Dermis blood vessel endothelial cell (primary cell): Measurements from ENCODE around the gene SLC9A9. TPM values are rescaled to one million over a fixed set of nuclear protein-coding genes. Genes with fewer than 3 reads are reported as not detected.

Source experiments
- DNase-seq: peaks from one replicate; pipeline ENCODE4 v3.0.0; 2010
- total RNA-seq: library from RNA; depleted of rRNA; stranded (reverse); fragments of >200 nt; gene quantifications from 2 replicates; pipeline ENCODE4 v1.2.3, GENCODE V29; 2014

SLC9A9 gene
- total RNA-seq, 1 donor from 2014 or later = 3.2 TPM

DNA sequence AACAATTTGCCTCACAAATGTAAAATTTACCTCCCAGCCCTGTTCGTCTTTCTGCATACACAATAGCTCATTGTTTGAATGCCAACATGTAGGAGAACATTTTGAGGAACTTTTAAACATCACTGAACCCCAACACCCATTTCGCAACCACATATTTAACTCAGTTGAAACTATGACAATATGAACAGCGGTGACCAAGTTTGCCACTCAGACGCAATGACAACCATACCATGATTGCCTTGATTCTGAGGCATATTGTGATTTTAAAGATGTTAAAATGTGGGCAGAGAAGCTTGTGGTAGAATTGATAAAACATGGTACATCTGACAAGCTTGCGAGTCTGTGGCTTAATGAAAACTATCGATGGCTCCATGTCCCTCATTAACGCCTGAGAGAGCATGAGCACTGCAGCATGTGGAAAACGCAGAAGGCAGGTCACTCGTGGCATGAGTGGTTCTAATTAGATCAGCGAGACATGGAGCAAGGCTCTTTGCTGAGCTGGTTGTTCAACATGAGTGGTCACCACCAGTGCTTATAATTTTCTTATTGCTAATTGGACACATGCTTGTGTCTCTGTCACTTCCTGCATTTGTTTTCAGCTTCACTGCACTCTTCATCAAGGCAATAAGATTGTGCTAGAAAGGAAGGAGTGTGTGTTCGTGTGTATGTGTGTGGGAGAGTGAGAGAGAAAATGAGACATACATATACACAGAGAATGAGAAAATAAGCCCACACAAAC, 611.9 kb downstream of the SLC9A9 start:
- DNase-seq = peak; percentile 6

DNA sequence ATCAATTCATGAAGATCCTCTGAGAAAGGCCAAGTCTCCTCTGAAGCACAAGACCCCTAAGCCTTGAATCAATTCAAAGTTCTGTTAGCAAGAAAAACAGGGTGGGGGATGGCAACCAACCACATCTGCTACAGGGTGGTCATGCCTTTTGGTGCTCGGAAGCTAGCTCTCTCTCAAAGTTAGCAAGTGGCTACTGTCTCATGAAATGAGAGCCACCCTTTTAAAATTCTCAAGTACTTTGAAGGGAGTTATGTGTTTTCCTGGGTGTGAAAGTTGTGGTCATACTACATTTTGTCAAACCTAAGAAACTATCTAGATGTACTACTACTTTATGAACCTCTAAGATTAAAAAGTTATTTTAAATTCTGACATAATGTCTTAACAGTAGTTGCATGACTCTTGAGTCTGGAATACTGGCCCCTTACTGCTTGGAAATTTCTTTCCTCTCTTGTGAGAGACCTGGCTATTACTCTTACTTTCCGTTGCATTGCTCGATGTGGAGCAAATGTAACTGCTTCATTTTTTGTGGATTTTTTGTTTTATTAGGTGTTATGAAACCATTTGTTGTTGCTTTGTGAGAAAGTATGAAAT, 612.6 kb downstream of the SLC9A9 start:
- no peak for DNase-seq

DNA sequence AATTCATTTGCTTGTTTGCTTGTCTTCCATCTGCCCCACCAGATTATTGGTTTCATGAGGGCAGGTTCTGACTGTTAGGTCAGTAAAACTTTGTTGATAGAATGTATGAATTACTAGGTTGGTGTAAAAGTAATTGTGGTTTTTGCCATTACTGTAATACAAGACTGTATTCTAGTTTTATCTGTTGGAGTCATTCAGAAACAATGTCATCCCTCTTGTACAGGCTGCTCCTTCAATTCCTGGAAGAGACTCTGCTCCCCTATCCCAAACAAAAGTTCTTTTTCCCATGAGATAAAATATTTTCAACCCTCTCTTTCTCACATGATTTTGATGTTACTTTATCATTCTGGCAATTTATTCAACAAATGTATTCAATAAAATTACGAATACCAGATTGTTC, 613.7 kb downstream of the SLC9A9 start:
- DNase-seq = no peak

DNA sequence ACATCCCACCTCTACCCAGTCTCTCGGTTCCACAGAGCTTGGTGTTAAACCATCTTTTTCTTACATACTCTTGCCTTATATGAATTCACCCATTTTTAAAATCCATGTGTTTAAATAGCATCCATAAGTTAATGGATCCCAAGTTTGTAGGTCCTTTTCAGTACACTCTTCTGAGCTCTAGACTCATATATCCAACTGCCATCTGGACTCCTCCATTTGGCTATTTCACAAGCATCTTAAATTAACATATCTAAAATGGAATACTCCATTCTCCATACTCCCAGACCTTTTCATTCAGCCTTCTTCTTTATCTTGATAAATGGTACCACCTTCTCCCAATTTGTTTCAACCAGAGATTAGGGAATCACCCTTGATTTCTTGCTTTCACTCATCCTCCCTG, 615.3 kb downstream of the SLC9A9 start:
- no peak for DNase-seq

DNA sequence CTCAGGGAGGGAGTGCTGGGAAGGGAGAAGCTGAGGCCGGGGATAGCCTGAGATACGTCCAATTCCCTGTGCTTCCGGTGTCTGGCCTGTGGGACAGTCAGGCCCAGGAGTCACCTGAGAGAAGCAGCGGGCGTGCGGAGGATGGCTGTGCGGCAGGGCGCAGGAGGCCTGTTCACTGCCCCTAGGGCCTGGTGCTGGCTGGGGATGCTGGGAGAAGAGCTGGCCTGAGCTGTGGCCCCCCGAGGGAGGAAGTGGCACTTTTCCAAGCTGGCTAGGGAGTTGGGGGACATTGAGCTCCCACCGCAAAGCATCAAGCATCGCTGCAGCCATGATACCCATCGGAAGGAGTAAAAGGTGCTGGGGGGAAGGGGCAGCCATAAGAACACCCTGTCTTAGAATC, 619.9 kb downstream of the SLC9A9 start:
- no peak for DNase-seq

DNA sequence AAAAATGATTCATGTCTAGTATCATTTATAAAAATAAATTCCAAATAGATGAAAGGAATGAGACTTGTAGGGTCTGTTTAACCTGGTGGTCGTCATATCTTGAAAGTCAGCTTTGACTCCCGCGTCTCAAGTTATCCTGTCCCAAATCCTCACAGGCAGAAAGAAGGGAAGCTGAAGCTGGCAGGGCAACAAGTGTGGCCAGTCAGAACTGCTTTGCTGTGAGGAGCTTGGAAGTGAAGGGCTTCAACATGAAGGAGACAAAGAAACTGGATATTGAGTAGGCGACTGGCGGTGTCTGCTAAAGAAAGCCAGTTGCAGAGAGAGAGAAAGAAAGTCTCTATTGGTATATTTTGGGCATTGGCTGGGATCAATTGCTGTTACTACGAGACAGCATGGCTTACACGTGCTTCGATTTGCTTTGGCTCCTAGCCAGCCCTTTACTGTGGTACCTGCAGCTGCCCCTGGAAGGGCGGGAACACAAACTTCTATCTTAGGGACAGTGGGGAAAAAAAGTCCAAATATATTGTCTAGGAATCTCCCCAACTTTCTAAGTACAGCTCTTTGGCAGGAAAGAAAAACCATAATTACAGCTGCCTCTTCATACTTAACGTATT, 621.5 kb downstream of the SLC9A9 start:
- DNase-seq = no peak

DNA sequence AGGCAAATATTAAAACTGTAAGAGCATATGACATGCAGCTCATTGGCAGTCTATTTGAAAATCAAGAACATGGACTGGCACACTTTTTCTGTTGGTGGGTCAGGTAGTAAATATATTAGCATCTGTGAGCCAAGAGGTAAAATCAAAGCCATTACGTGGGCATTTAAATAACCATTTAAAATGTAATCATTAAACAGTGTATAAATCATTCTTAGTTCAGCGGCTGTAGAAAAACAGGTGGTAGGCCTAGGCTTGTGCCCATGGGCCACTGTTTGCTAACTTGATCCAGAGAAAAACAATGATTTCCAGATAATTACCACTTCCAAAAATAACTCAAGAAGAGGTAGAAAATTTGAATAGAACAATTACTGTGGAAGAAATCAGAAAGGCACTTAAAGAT, 623.6 kb downstream of the SLC9A9 start:
- no peak for DNase-seq

DNA sequence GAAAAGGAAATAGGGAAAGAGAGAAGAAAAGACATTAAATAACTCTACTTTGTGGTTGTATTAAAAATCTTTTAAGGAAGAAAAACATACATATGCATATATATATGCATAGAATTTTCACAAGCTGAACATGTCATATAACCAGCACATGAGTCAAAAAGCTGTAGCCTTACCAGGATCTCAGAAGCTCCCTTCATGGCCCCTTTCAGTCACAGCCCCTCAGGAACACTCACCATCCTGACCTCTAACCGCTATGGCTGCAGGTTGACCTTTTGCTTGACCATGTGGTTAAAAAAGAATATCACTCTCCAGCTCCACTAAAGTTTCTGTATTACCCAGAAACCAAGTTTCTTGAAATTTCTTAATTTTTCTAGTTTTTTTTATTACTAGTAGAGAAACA, 625.3 kb downstream of the SLC9A9 start:
- no peak for DNase-seq

DNA sequence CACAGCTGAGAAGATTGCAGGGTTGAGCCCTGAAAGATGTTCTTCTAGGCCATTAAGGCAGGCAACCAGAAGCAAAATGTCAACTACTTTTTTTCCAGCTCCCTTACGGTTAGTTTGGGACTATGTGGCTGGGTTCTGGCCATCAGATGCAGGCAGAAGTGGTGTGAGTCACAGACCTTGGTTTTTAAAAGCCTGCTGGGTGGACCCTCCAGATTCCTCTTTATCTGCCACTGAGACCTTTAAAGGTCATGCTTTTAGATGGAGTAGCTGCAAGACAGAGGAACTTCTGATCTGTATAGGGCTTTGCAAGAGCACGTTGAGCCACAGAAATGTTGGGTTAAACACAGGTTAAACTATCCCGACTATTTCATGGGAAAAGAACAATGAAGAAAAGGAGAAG, 625.8 kb downstream of the SLC9A9 start:
- no peak for DNase-seq

DNA sequence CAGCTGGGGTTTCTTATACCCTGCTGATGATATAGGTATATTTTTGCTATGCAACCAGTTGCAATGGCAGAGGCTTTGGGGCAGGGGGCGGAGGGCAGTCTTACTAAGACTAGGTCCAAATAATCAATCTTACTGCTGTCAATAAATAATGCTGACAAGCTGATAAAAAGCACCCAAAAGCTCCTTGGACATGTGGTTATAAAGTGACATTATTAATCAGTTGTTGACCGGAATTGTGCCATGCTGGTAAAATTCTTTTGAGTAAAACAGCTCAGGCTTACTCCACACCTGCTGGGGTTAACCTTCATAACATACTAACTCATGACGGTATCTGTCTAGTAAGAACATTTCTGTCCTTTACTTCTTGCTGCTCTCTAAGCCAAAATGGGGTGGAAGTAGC, 626.8 kb downstream of the SLC9A9 start:
- no peak for DNase-seq

DNA sequence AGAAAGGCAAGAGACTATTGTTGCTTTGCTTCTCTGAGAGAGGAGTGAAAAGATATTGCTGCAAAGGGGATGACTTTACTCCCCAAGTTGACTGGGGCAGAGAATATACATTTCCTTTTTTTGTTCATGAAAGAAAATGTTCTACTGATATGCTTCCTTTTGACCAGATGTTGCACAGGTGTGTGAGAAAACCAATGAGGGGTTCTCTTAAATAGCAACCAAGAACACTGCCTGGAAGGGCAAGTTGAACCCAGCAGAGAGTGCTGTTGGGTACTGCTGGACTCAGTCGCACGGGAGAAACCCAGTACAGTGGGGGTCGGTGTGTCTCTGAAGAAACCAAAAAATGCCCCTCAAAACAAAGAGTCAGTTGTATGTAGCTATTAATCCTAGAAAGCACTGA, 627.5 kb downstream of the SLC9A9 start:
- DNase-seq = no peak

DNA sequence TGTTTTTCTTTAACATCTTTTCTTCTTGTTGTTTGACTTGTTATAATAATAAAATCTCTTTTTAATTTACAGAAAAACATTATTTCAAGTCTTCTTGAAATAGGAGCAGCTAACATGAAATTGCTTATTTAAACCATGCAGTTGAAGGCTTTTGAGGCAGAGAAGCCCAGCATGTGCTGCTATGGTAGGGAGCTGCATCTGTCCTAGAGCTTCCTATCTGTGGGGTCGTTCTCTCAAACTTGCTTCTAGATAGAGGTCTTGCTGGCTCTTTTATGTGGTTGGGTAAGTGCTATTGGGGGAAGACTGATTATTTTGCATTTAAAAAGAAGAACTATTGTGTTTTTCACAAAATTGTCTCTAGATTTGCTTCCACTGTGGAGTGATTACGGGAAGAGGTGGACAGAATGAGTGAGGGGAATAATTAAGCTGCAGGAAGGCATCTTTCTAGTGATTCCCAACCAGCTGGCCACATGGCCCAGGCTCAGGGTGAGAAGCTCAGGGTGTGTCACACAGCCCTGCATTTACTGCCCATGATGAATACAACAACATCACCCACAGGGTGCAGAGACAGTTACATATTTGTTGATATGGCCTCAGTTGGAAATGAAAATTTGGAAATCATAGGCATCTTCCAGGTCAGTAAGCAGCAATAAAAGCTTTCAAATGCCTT, 630.0 kb downstream of the SLC9A9 start:
- no peak for DNase-seq

DNA sequence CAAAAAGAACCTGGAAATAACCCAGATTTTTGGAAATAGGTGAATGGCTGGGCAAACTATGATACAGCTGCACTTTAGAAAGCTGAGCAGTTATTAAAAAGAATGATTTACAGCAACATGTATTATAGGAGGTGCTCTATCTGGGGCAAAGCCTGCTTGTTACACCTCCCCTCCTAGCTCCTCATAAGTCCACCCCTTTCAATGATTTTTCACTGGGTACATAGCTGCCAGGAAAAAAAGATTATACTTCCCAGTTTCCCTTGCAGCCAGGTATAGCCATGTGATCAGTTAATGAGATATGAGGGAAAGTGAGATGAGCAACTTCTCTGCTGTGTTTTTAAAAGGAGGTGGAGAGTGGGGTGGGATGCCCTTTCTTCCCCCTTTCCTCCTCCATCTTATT, 631.0 kb downstream of the SLC9A9 start:
- no peak for DNase-seq

DNA sequence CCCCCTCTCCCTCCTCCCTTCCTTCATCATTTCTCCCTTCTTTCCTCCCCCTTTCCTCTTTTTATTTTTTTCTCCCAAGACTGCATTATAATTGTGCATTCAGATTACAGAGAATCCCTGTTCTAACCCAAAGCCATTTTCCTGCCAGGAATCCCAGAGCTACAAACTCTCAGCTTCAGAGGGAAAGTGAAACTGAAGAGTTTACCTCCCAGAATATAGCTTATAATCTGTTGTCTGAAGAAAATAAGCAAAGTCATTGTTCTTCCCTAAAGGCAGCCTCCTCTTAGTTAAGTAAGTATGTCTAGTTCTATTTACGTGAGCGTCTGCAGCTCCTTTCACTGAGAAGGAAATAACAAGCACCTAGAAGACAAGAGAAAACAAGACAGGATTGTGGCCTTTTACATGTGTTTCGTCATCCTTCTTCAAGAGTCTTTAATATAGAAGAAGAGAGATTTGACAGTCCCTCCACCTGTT, 631.5 kb downstream of the SLC9A9 start:
- DNase-seq = no peak

Other genes starting within 250 kb of the SLC9A9 start
- gene DIPK2A, start 123.4 kb upstream of the SLC9A9 start, total RNA-seq = 14.1 and 41.5 TPM in 2 replicates